Tibial artery (tissue), 4 donors: ENCODE results near the gene NXPH3.

ENCODE experiments used
- DNase-seq, 2 donors: peaks; one replicate each; pipeline ENCODE4 v3.0.0-alpha.2; 2019
- H3K27ac ChIP-seq, 2 donors: fragments of 200-600 bp; sonication (generic) in 1 of 2; 1 replicate in 1 of 2; 2 replicates in 1 of 2; pipeline ENCODE4 v1.5.1; 2018 to 2019; ENCODE audit warnings: mild to moderate bottlenecking in 1 of 2
- H3K27me3 ChIP-seq, 2 donors: fragments of 200-600 bp; sonication (generic) in 1 of 2; one replicate each; pipeline versions ENCODE4 v1.5.1 to v1.6.0; 2016 to 2019
- H3K36me3 ChIP-seq, 3 donors: fragments of 200-600 bp; sonication (generic) in 2 of 3; one replicate each; pipeline ENCODE4 v1.5.1; 2016 to 2019; ENCODE audit warnings: mild to moderate bottlenecking in 2 of 3
- H3K4me1 ChIP-seq, 4 donors: fragments of 200-600 bp; sonication (generic) in 2 of 4; 1 replicate in 3 of 4; 2 replicates in 1 of 4; pipeline ENCODE4 v1.5.1; 2016 to 2019
- H3K4me3 ChIP-seq, 2 donors: fragments of 200-600 bp; sonication (generic) in 1 of 2; 1 replicate in 1 of 2; 2 replicates in 1 of 2; pipeline ENCODE4 v1.5.1; 2018 to 2019; ENCODE audit warnings: mild to moderate bottlenecking in 2 of 2
- H3K9me3 ChIP-seq, 3 donors: fragments of 200-600 bp; sonication (generic) in 1 of 3; one replicate each; pipeline ENCODE4 v1.5.1; 2016 to 2019
- CTCF ChIP-seq, 2 experiments: fragments of 200-600 bp in 1 of 2; fragments of 450-650 bp in 1 of 2; IDR thresholded peaks; one replicate each; pipeline ENCODE4 v1.5.1; 2017 to 2019; ENCODE audit warnings: antibody characterized with exemption in 2 of 2, mild to moderate bottlenecking in 1 of 2, moderate library complexity in 1 of 2
- intact Hi-C: fragments of 100-400 bp; cut with DNase I; formaldehyde crosslinking; loops from one replicate; pipeline ENCODE4 v1.15.0; 2023; ENCODE audit warnings: low total_unique reads

The NXPH3 gene

GRCh38 chr17:49621420-49621819 lies 45.7 kb downstream of the NXPH3 start:
- Histone ChIP-seq H3K36me3 (peaks cover 41 to 49% (median 45%) of the 10 kb centered on the region in 3 donors), H3K4me1 (peaks cover 0 to 92% (median 38%) of the 10 kb centered on the region in 4 donors), H3K4me3 (no peak overlapping the region), H3K27ac (peak overlapping the region; percentile 86 to 90), H3K9me3 (no peaks in the 10 kb centered on the region), H3K27me3 (no peaks in the 10 kb centered on the region)
- no peak for TF ChIP-seq CTCF (IDR thresholded peaks at IDR 0.05)
- DNase-seq: no peak
- intact Hi-C loops: no loop called here

- Histone ChIP-seq H3K27ac (peak overlapping the region; percentile 86 to 90), H3K4me3 (no peak overlapping the region), H3K36me3 (peaks cover 41 to 49% (median 45%) of the 10 kb centered on the region in 3 donors), H3K4me1 (peaks cover 0 to 92% (median 34%) of the 10 kb centered on the region in 4 donors), H3K9me3 (no peaks in the 10 kb centered on the region), H3K27me3 (no peaks in the 10 kb centered on the region)
- DNase-seq: no peak
- intact Hi-C loops: no loop called here
- TF ChIP-seq CTCF (IDR thresholded peaks at IDR 0.05): no peak
These were observed 46.4 kb downstream of the NXPH3 start for GRCh38 chr17:49621946-49622529.

DNA sequence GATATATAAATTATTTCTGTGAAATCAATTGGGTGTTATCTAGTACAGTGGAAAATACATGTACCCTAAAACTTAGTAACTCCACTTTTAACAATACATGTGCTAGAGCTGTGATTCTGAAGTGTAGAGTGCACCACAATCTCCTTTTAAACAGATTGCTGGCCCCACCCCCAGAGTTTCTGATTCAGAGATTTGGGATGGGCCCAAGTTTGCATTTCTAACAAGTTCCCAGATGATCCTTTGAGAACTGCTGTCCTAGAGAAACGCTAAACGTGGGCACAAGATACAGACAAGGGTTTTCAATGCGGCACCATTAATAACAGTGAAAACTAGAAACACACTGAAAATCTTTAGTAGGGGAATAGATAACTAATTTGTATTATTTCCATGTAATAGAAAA lies 49.2 kb downstream of the NXPH3 start:
- no peak for TF ChIP-seq CTCF (IDR thresholded peaks at IDR 0.05)
- Histone ChIP-seq H3K9me3 (no peaks in the 10 kb centered on the region), H3K27me3 (no peaks in the 10 kb centered on the region), H3K4me1 (peaks cover 0 to 100% (median 53%) of the 10 kb centered on the region in 4 donors), H3K27ac (peak overlapping the region; percentile 86 to 90), H3K36me3 (peaks cover 18 to 24% (median 24%) of the 10 kb centered on the region in 3 donors), H3K4me3 (no peak overlapping the region)
- intact Hi-C loops: no loop called here
- peak in 1 of 2 donors; percentile 29 for DNase-seq

DNA sequence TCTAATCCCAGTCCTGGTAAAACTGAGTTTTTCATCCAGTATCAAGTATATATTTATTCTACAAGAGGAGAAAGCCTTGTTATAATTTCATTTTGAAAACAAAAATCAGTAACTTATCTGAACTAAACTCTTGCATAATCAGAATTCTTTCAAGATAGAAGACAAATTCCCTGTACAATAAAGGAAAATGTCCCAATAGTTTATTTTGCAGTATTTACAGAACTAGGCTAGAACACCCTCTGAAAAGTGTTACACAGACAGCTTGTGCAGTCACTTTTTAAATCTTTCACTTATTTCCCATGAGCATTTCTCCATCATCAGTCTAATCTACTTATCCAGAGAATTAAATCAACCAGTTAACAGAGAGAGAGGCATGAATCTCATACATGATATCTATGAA lies 53.8 kb downstream of the NXPH3 start:
- H3K27me3 ChIP-seq: no peaks in the 10 kb centered on the region
- DNase-seq: no peak
- intact Hi-C loops: no loop called here
- no peaks in the 10 kb centered on the region for H3K9me3 ChIP-seq
- H3K27ac ChIP-seq: peak overlapping the region; percentile 86 to 90
- H3K36me3 ChIP-seq: no peaks in the 10 kb centered on the region
- peaks cover 0 to 100% (median 64%) of the 10 kb centered on the region in 4 donors for H3K4me1 ChIP-seq
- no peak overlapping the region for H3K4me3 ChIP-seq
- no peak for TF ChIP-seq CTCF (IDR thresholded peaks at IDR 0.05)

- H3K27me3 ChIP-seq: no peaks in the 10 kb centered on the region
- H3K36me3 ChIP-seq: no peaks in the 10 kb centered on the region
- peaks cover 0 to 100% (median 62%) of the 10 kb centered on the region in 4 donors for H3K4me1 ChIP-seq
- TF ChIP-seq CTCF (IDR thresholded peaks at IDR 0.05): no peak
- DNase-seq: no peak
- H3K9me3 ChIP-seq: no peaks in the 10 kb centered on the region
- no peak overlapping the region for H3K4me3 ChIP-seq
- intact Hi-C loops: no loop called here
- H3K27ac ChIP-seq: peak overlapping the region; percentile 86 to 90
These were observed 54.6 kb downstream of the NXPH3 start for GRCh38 chr17:49630113-49630900.
